Panc1 (cell line): ENCODE measurements around the gene SEPTIN11. TPM values are rescaled to one million over a fixed set of nuclear protein-coding genes. Genes with fewer than 3 reads are reported as not detected.

Source experiments
- ATAC-seq: fragments of 200-7000 bp; cut with Tn5 transposase; 2 replicates; pipeline ENCODE4 v1.9.1; 2020; ENCODE audit warnings: mild to moderate bottlenecking, moderate library complexity
- BruUV-seq: library from RNA; stranded (reverse); fragments of 400-500 nt; replicated peaks from 2 replicates; lab custom pipeline; 2021; lab: Mats Ljungman, UMichigan
- CTCF ChIA-PET: fragments of 300-600 bp; sonication (Branson Sonifier 250); formaldehyde crosslinking; loops from one replicate; lab custom pipeline; 2022; ENCODE audit warnings: antibody characterized with exemption; lab: Charles Lee
- POLR2A ChIA-PET: fragments of 300-600 bp; sonication (Branson Sonifier 250); formaldehyde crosslinking; loops from one replicate; lab custom pipeline; 2022; ENCODE audit warnings: antibody characterized with exemption; lab: Charles Lee
- DNase-seq: peaks from one replicate; pipeline ENCODE4 v3.0.0-alpha.2; 2010; ENCODE audit warnings: low read depth, low spot score
- H3K27ac ChIP-seq: 2 replicates; pipeline ENCODE4 v1.5.1; 2011; ENCODE audit warnings: mild to moderate bottlenecking, low read length, inconsistent platforms
- H3K27me3 ChIP-seq: fragments of 200-500 bp; sonication (Bioruptor generic); 2 replicates; pipeline ENCODE4 v1.6.0; 2014; ENCODE audit warnings: low read length, inconsistent platforms; ENCODE audit not compliant: control insufficient read depth, insufficient read depth
- H3K36me3 ChIP-seq: fragments of 200-500 bp; sonication (Bioruptor generic); 2 replicates; pipeline ENCODE4 v1.5.1; 2014; ENCODE audit warnings: inconsistent platforms, mild to moderate bottlenecking, low read length, moderate library complexity; ENCODE audit not compliant: control insufficient read depth, insufficient read depth
- H3K4me1 ChIP-seq: 2 replicates; pipeline ENCODE4 v1.5.1; 2011; ENCODE audit warnings: inconsistent platforms, mild to moderate bottlenecking, low read length, moderate library complexity; ENCODE audit not compliant: control insufficient read depth, insufficient read depth
- H3K4me3 ChIP-seq, 2 experiments: 2 replicates each; pipeline ENCODE4 v1.5.1; 2011 to 2012; ENCODE audit warnings: low read depth in 2 of 2, low read length in 2 of 2, mild to moderate bottlenecking in 2 of 2, inconsistent platforms in 1 of 2, moderate library complexity in 1 of 2
- H3K9me3 ChIP-seq: fragments of 200-500 bp; sonication (Bioruptor generic); 2 replicates; pipeline ENCODE4 v1.5.1; 2014; ENCODE audit warnings: low read depth, mild to moderate bottlenecking, inconsistent platforms, low read length, moderate library complexity; ENCODE audit not compliant: control insufficient read depth, insufficient read depth
- CTCF ChIP-seq: fragments of 450-650 bp; IDR thresholded peaks from 2 replicates; pipeline ENCODE4 v1.5.1; 2017; ENCODE audit warnings: mild to moderate bottlenecking
- POLR2AphosphoS5 ChIP-seq: IDR thresholded peaks from 2 replicates; pipeline ENCODE4 v1.6.1; 2012; ENCODE audit warnings: mild to moderate bottlenecking, low read depth, low read length, moderate library complexity
- REST ChIP-seq, 2 experiments: IDR thresholded peaks; 2 replicates each; pipeline ENCODE4 v1.6.1; 2011 to 2012; ENCODE audit warnings: low read depth in 2 of 2, control low read depth in 1 of 2, low read length in 1 of 2, mild to moderate bottlenecking in 1 of 2, moderate library complexity in 1 of 2; ENCODE audit not compliant: insufficient read depth in 1 of 2
- SIN3A ChIP-seq: IDR thresholded peaks from 2 replicates; pipeline ENCODE4 v1.6.1; 2012; ENCODE audit warnings: low read depth, mild to moderate bottlenecking, low read length, moderate library complexity, borderline replicate concordance; ENCODE audit not compliant: insufficient read depth
- TCF7L2 ChIP-seq: IDR thresholded peaks from 2 replicates; pipeline ENCODE4 v1.6.1; 2011; ENCODE audit warnings: mild to moderate bottlenecking, low read depth, low read length, inconsistent platforms
- in situ Hi-C: cut with HindIII; loops from 2 replicates; pipeline ENCODE4 v1.10.0; 2016; ENCODE audit warnings: low sequenced_read_pairs, low pct_unique_long_range_greater_than_20kb
- intact Hi-C: fragments of 100-400 bp; cut with micrococcal nuclease; formaldehyde crosslinking; loops from one replicate; pipeline ENCODE4 v1.10.0; 2022; ENCODE audit not compliant: unreplicated experiment
- total RNA-seq: library from RNA; stranded (reverse); gene quantifications from one replicate; pipeline ENCODE4 v1.2.1, GENCODE V29; 2021; ENCODE audit not compliant: unreplicated experiment

Gene SEPTIN11
- total RNA-seq, 1 experiment from 2014 or later = 103 TPM

DNA sequence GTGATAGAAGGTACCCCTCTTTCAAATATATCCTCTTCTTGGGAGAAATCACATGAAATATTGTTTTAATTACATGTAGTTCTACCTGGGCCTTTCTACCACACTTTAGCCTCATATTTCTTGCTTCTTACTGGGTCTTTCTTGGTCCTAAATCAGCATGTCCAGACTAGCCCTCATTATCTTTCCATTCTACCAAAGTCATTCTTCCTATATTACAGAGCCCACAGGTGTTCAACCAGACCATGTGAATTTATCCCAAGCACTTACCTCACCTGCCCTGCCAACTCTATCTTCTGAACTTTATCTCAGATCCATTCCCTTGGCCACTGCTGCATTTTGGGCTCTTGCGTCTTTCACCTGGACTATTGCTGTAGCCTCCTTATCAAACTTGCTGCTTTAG, 39.8 kb upstream of the SEPTIN11 start:
- in situ Hi-C loops = no loop called here
- H3K27me3 ChIP-seq = no peaks in the 10 kb centered on the region
- no peak for ATAC-seq
- TF ChIP-seq POLR2AphosphoS5 = no peak
- no peak for TF ChIP-seq SIN3A
- no peak for TF ChIP-seq CTCF
- TF ChIP-seq REST (IDR thresholded peaks at IDR 0.05; ENCODE audit: insufficient read depth in 1 of 2, low read depth in 2 of 2, low read length in 1 of 2) = no peak
- no peak overlapping the region for H3K4me3 ChIP-seq
- no peak for DNase-seq
- no peaks in the 10 kb centered on the region for H3K9me3 ChIP-seq
- intact Hi-C loops = no loop called here
- no TSS peak for BruUV-seq
- H3K4me1 ChIP-seq = no peaks in the 10 kb centered on the region
- ChIA-PET CTCF (no interaction called here), POLR2A (no interaction called here)
- no peaks in the 10 kb centered on the region for H3K36me3 ChIP-seq
- no peak overlapping the region for H3K27ac ChIP-seq

DNA sequence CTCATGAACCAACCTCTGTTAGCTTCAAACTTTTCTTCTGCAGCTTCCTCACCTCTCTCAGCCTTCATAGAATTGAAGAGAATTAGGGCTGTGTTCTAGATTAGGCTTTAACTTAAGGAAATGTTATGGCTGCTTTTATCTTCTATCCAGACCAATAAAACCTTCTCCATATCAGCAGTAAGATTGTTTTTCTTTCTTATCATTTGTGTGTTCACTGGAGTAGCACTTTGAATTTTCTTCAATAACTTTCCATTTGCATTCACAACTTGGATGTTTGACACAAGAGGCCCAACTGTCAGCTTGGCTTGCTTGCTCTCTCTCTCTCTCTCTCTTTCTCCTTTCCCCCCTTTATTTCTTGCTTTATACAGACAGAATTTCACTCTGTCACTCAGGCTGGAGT, 28.8 kb upstream of the SEPTIN11 start:
- H3K9me3 ChIP-seq = no peaks in the 10 kb centered on the region
- ATAC-seq = no peak
- H3K4me1 ChIP-seq = no peaks in the 10 kb centered on the region
- BruUV-seq = no TSS peak
- no peaks in the 10 kb centered on the region for H3K36me3 ChIP-seq
- ChIA-PET CTCF (no interaction called here), POLR2A (interaction anchor here (0.6 kb wide), 1 partner anchor 630 kb away, joined by 4 read pairs; no protein-coding TSS in a partner anchor)
- in situ Hi-C loops = no loop called here
- TF ChIP-seq TCF7L2 = no peak
- TF ChIP-seq POLR2AphosphoS5 = no peak
- TF ChIP-seq CTCF = no peak
- TF ChIP-seq SIN3A = no peak
- no peak for TF ChIP-seq REST (IDR thresholded peaks at IDR 0.05; ENCODE audit: insufficient read depth in 1 of 2, low read depth in 2 of 2, low read length in 1 of 2)
- H3K4me3 ChIP-seq = no peak overlapping the region
- no peaks in the 10 kb centered on the region for H3K27me3 ChIP-seq
- no peak overlapping the region for H3K27ac ChIP-seq
- intact Hi-C loops = no loop called here
- no peak for DNase-seq
